Gastroesophageal sphincter (tissue), 4 donors: Measurements from ENCODE around the gene WNT3. TPM values are rescaled to one million over a fixed set of nuclear protein-coding genes. Genes with fewer than 3 reads are reported as not detected.

ENCODE experiments used
- ATAC-seq: fragments of 150-250 bp; one replicate; pipeline ENCODE4 v1.9.1; 2016; ENCODE audit warnings: mild to moderate bottlenecking, moderate library complexity
- H3K27ac ChIP-seq, 4 donors: fragments of 200-600 bp; sonication (generic) in 3 of 4; 1 replicate in 3 of 4; 2 replicates in 1 of 4; pipeline ENCODE4 v1.5.1; 2016 to 2019
- H3K27me3 ChIP-seq: fragments of 200-600 bp; sonication (generic); one replicate; pipeline ENCODE4 v1.5.1; 2019
- H3K36me3 ChIP-seq, 2 donors: fragments of 200-600 bp; sonication (generic); one replicate each; pipeline ENCODE4 v1.5.1; 2019; ENCODE audit warnings: control low read depth in 1 of 2
- H3K4me1 ChIP-seq, 3 donors: fragments of 200-600 bp; sonication (generic); 1 replicate in 2 of 3; 2 replicates in 1 of 3; pipeline ENCODE4 v1.5.1; 2016 to 2019; ENCODE audit warnings: control low read depth in 2 of 3
- H3K4me3 ChIP-seq, 2 donors: fragments of 200-600 bp; sonication (generic); one replicate each; pipeline ENCODE4 v1.5.1; 2019; ENCODE audit warnings: mild to moderate bottlenecking in 1 of 2, moderate library complexity in 1 of 2
- H3K9me3 ChIP-seq, 3 donors: fragments of 200-600 bp; sonication (generic); one replicate each; pipeline ENCODE4 v1.5.1; 2017 to 2019; ENCODE audit warnings: control low read depth in 2 of 3
- EP300 ChIP-seq: sonication (generic); formaldehyde crosslinking; IDR thresholded peaks from one replicate; pipeline ENCODE4 v1.6.1; 2017; ENCODE audit warnings: antibody characterized with exemption, mild to moderate bottlenecking
- POLR2A ChIP-seq, 2 donors: fragments of 450-650 bp; IDR thresholded peaks; one replicate each; pipeline ENCODE4 v1.6.1; 2017; ENCODE audit warnings: antibody characterized with exemption in 2 of 2, mild to moderate bottlenecking in 2 of 2, moderate library complexity in 1 of 2
- POLR2AphosphoS5 ChIP-seq: sonication (generic); formaldehyde crosslinking; IDR thresholded peaks from one replicate; pipeline ENCODE4 v1.6.1; 2017; ENCODE audit warnings: antibody characterized with exemption
- WGBS, 2 donors: methylation state at CpG; one replicate each; pipeline ENCODE4 v1.1.5; 2018; ENCODE audit warnings: low coverage in 1 of 2; 5-methylcytosine and 5-hydroxymethylcytosine counted together
- total RNA-seq, 4 donors: library from RNA; depleted of rRNA; stranded (reverse); fragments of >200 nt; gene quantifications; one replicate each; pipeline ENCODE4 v1.1.0, GENCODE V29; 2016
- TF ChIP-seq, protein P1 (sequence below), 4 experiments: fragments of 200-600 bp in 2 of 4; fragments of 450-650 bp in 2 of 4; sonication (generic) in 1 of 4; IDR thresholded peaks; one replicate each; pipeline ENCODE4 v1.5.1; 2017 to 2019; ENCODE audit warnings: antibody characterized with exemption in 4 of 4, mild to moderate bottlenecking in 2 of 4, moderate library complexity in 2 of 4

The WNT3 gene
- total RNA-seq, 4 donors from 2014 or later = 0.62 to 1.4 (median 0.99) TPM

DNA sequence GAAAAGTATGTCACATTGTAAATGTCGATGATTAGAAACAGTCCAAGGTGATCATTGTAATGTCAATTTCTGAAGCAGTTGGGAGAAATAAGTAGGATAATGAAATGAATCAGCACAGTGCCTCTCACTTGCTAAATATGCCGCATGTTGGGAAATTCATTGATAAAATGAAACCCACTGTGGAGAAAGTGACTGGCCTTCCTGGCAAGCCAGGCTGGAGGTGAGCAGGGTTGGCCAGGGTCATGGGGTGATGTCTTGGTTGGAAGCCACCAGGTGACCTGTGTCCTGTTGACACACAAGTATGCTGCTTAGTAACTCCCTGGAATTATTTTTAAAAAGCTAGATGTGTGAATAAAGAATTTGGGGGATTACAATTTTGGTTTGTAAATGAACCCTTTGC, 18.0 kb upstream of the WNT3 start:
- Histone ChIP-seq H3K4me1 (peaks cover 0 to 2% (median 0%) of the 10 kb centered on the region in 3 donors), H3K27me3 (peaks cover 31% of the 10 kb centered on the region), H3K27ac (no peak overlapping the region), H3K9me3 (no peaks in the 10 kb centered on the region), H3K36me3 (no peaks in the 10 kb centered on the region), H3K4me3 (no peak overlapping the region)
- no peak for TF ChIP-seq POLR2AphosphoS5
- TF ChIP-seq, protein P1, sequence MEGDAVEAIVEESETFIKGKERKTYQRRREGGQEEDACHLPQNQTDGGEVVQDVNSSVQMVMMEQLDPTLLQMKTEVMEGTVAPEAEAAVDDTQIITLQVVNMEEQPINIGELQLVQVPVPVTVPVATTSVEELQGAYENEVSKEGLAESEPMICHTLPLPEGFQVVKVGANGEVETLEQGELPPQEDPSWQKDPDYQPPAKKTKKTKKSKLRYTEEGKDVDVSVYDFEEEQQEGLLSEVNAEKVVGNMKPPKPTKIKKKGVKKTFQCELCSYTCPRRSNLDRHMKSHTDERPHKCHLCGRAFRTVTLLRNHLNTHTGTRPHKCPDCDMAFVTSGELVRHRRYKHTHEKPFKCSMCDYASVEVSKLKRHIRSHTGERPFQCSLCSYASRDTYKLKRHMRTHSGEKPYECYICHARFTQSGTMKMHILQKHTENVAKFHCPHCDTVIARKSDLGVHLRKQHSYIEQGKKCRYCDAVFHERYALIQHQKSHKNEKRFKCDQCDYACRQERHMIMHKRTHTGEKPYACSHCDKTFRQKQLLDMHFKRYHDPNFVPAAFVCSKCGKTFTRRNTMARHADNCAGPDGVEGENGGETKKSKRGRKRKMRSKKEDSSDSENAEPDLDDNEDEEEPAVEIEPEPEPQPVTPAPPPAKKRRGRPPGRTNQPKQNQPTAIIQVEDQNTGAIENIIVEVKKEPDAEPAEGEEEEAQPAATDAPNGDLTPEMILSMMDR (IDR thresholded peaks at IDR 0.05) = no peak
- no peak for TF ChIP-seq EP300
- no peak for TF ChIP-seq POLR2A (IDR thresholded peaks at IDR 0.05)
- no peak for ATAC-seq
- WGBS, 2 donors = 73 to 75% methylated on average over 2 of the region's 2 CpGs

DNA sequence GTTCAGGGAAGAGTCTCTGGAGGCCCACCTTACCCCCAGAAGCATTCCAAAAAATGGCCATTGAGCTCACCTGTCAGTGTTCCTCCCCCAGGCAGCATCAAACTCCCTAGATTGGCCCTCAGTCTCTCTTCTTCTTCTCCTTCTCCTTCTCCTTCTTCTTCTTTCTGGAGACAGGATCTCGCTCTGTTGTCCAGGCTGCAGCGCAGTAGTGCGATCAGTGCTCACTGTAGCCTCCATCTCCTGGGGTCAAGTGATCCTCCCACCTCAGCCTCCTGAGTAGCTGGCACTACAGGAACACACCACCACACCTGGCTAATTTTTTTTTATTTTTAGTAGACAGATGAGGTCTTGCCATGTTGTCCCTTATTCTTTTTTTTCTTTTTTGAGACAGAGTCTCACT, 16.4 kb upstream of the WNT3 start:
- no peaks in the 10 kb centered on the region for H3K36me3 ChIP-seq
- H3K4me1 ChIP-seq = no peaks in the 10 kb centered on the region
- TF ChIP-seq POLR2AphosphoS5 (no peak), EP300 (no peak), POLR2A (IDR thresholded peaks at IDR 0.05) (no peak)
- TF ChIP-seq, protein P1 (IDR thresholded peaks at IDR 0.05) = no peak
- 96% methylated on average over 3 of the region's 3 CpGs; no CpG with 5 or more reads in 1 of the 2 donors for WGBS, 2 donors
- H3K27ac ChIP-seq = no peak overlapping the region
- no peak overlapping the region for H3K4me3 ChIP-seq
- H3K27me3 ChIP-seq = peaks cover 22% of the 10 kb centered on the region
- no peak for ATAC-seq
- H3K9me3 ChIP-seq = no peaks in the 10 kb centered on the region

DNA sequence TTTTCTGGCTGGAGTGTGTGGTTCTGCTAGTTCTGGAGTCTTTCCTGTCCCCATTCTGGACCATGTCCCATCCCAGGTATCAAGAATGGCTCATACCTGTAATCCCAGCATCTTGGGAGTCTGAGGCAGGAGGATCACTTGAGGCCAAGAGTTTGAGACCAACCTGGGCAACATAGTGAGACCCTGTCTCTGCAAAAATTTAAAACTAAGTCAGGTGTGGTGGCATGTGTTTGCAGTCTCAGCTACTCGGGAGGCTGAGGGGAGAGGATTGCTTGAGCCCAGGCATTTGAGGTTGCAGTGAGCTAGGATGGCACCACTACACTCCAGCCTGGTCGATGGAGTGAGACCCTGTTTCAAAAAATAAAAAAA, 15.3 kb upstream of the WNT3 start:
- no peaks in the 10 kb centered on the region for H3K36me3 ChIP-seq
- TF ChIP-seq, protein P1 (IDR thresholded peaks at IDR 0.05) = no peak
- no peak for TF ChIP-seq POLR2AphosphoS5
- H3K4me1 ChIP-seq = no peaks in the 10 kb centered on the region
- H3K27ac ChIP-seq = no peak overlapping the region
- no peak overlapping the region for H3K4me3 ChIP-seq
- 93% methylated on average over 2 of the region's 2 CpGs; no CpG with 5 or more reads in 1 of the 2 donors for WGBS, 2 donors
- peaks cover 22% of the 10 kb centered on the region for H3K27me3 ChIP-seq
- no peak for ATAC-seq
- H3K9me3 ChIP-seq = no peaks in the 10 kb centered on the region

DNA sequence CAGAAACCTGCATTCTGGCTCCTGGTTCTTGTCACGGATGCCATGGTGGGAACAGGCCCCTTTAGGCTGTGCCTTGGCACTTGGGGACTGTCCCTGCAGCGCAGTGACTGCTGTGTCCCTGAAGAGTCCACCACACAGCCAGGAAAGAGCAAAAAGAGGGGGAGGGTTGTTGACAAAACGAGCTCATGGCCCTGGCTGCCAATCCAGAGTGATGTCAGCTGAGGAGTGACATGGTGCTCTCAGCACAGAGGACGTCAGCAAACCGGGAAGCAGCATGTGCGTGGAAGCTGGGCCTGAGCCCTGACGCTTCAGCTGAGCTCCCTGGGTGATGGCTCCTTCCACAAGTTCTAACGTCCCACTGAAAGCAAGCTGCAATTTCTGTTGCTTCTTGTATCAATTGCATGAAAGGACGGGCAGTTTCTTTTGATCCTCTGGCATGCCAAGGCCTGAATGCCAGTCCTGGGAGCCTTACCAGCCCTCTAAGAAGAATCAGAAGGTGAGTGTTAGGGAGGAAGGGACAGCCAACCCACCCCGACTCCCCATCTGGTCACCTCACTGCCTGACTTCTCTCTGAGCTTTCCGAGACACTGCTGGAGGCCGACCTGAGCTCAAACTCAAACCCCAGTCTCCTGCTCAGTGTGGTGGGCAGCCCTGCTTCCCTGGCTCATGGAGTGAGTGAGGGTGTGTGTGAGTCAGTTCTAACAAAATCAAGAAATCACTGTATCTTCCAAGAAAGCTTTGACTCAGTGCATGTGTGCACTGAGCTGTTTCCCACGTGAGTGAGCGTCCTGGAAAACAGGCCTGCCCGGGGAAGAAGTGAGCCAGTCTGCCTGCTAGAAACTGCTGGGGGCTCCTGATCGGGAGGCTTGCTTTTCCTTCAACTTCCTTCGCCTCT, 14.7 kb upstream of the WNT3 start:
- Histone ChIP-seq H3K27ac (no peak overlapping the region), H3K27me3 (peaks cover 26% of the 10 kb centered on the region), H3K4me3 (no peak overlapping the region), H3K4me1 (no peaks in the 10 kb centered on the region), H3K9me3 (no peaks in the 10 kb centered on the region), H3K36me3 (no peaks in the 10 kb centered on the region)
- peak; percentile 19 for ATAC-seq
- no peak for TF ChIP-seq POLR2AphosphoS5
- TF ChIP-seq EP300 = no peak
- TF ChIP-seq POLR2A (IDR thresholded peaks at IDR 0.05) = no peak
- WGBS, 2 donors = 50 to 73% methylated on average over 9 to 12 of the region's 17 CpGs

DNA sequence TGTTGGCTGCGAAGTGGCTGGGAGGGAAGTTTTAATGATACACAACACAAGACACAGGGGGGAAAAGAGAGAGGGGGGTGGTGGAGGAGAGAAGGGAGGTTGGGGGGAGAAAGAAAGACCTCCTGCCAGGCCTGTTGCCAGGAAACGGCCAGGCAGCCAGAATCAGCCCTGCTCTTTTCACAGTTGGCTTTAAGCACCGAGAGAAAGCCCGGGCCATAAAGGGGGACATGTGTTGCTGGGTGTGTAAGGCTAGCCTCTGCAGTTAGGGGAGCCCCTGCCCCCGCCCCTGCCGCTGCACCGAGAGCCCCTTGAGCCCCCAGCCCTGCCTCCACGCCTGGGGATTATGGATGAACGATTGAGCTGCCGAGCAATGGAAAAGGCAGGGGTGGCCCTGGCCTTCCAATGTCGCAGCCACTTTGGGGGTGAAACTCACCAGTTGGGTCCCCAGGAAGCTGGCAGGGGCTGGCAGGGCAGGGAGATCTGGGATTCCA, 13.9 kb upstream of the WNT3 start:
- no peaks in the 10 kb centered on the region for H3K4me1 ChIP-seq
- H3K27me3 ChIP-seq = peaks cover 29% of the 10 kb centered on the region
- no peak overlapping the region for H3K27ac ChIP-seq
- TF ChIP-seq POLR2AphosphoS5 = no peak
- TF ChIP-seq, protein P1 (IDR thresholded peaks at IDR 0.05) = no peak
- no peak for TF ChIP-seq POLR2A (IDR thresholded peaks at IDR 0.05)
- no peak for TF ChIP-seq EP300
- no peak overlapping the region for H3K4me3 ChIP-seq
- H3K36me3 ChIP-seq = no peaks in the 10 kb centered on the region
- H3K9me3 ChIP-seq = peaks cover 0 to 2% (median 0%) of the 10 kb centered on the region in 3 donors
- ATAC-seq = no peak
- WGBS, 2 donors = 40 to 61% methylated on average over 2 of the region's 11 CpGs
